WTC11 (cell line): Measurements from ENCODE around the gene SYNPO. TPM values are rescaled to one million over a fixed set of nuclear protein-coding genes. Genes with fewer than 3 reads are reported as not detected.

Source experiments
- ATAC-seq: fragments of 200-7000 bp; cut with Tn5 transposase; 2 replicates; pipeline ENCODE4 v1.10.0; 2021; ENCODE audit warnings: mild to moderate bottlenecking, moderate library complexity
- CTCF ChIA-PET: fragments of 300-600 bp; sonication (Branson Sonifier 250); formaldehyde crosslinking; loops from one replicate; lab custom pipeline; 2021; ENCODE audit warnings: antibody characterized with exemption; lab: Charles Lee
- POLR2A ChIA-PET: fragments of 350-600 bp; sonication (Branson Sonifier 250); formaldehyde crosslinking; loops from one replicate; lab custom pipeline; 2021; ENCODE audit warnings: antibody characterized with exemption; lab: Charles Lee
- DNase-seq: peaks from one replicate; pipeline ENCODE4 v3.0.0; 2021; ENCODE audit warnings: low spot score
- H3K27ac Mint-ChIP-seq: 2 replicates; pipeline ENCODE4 v1.8.0; 2021; ENCODE audit warnings: mixed read lengths
- H3K27me3 Mint-ChIP-seq: 2 replicates; pipeline ENCODE4 v1.8.0; 2021; ENCODE audit warnings: low read depth, mild to moderate bottlenecking, moderate library complexity, mixed read lengths
- H3K36me3 Mint-ChIP-seq: 2 replicates; pipeline ENCODE4 v1.8.0; 2021; ENCODE audit warnings: mixed read lengths
- H3K4me1 Mint-ChIP-seq: 2 replicates; pipeline ENCODE4 v1.8.0; 2022; ENCODE audit warnings: mixed read lengths
- H3K4me3 Mint-ChIP-seq: 2 replicates; pipeline ENCODE4 v1.8.0; 2021; ENCODE audit warnings: mild to moderate bottlenecking, moderate library complexity, mixed read lengths
- H3K9me3 Mint-ChIP-seq: 2 replicates; pipeline ENCODE4 v1.8.0; 2021; ENCODE audit warnings: mixed read lengths
- ARID4B ChIP-seq: sonication (generic); formaldehyde crosslinking; IDR thresholded peaks from 2 replicates; pipeline ENCODE4 v1.8.0; 2023; ENCODE audit warnings: missing genetic modification reagents, mild to moderate bottlenecking, borderline replicate concordance
- CTCF ChIP-seq: fragments of 200-600 bp; IDR thresholded peaks from 2 replicates; pipeline ENCODE4 v1.8.0; 2022; ENCODE audit warnings: antibody characterized with exemption
- E2F4 ChIP-seq: sonication (generic); formaldehyde crosslinking; IDR thresholded peaks from 2 replicates; pipeline ENCODE4 v1.8.1; 2022; ENCODE audit warnings: low read depth, mild to moderate bottlenecking, moderate library complexity, missing genetic modification reagents, borderline replicate concordance
- EMX1 ChIP-seq: fragments of 250-450 bp; sonication (Bioruptor Pico); IDR thresholded peaks from 2 replicates; pipeline ENCODE4 v1.8.0; 2021; ENCODE audit warnings: mild to moderate bottlenecking
- ESRRA ChIP-seq: sonication (generic); formaldehyde crosslinking; IDR thresholded peaks from 2 replicates; pipeline ENCODE4 v1.8.1; 2022; ENCODE audit warnings: mild to moderate bottlenecking, missing genetic modification reagents, borderline replicate concordance
- FOXP1 ChIP-seq: sonication (generic); formaldehyde crosslinking; IDR thresholded peaks from 2 replicates; pipeline ENCODE4 v1.8.0; 2022; ENCODE audit warnings: missing genetic modification reagents, mild to moderate bottlenecking, moderate library complexity, borderline replicate concordance
- HMGA2 ChIP-seq: fragments of 250-450 bp; sonication (Bioruptor Pico); IDR thresholded peaks from 2 replicates; pipeline ENCODE4 v1.4.0; 2021; ENCODE audit warnings: mild to moderate bottlenecking, moderate library complexity
- IRF2 ChIP-seq: sonication (generic); formaldehyde crosslinking; IDR thresholded peaks from 2 replicates; pipeline ENCODE4 v1.8.0; 2022; ENCODE audit warnings: low read depth, missing genetic modification reagents, borderline replicate concordance
- KAT7 ChIP-seq: sonication (generic); formaldehyde crosslinking; IDR thresholded peaks from 2 replicates; pipeline ENCODE4 v1.8.1; 2023; ENCODE audit warnings: missing genetic modification reagents, mild to moderate bottlenecking, borderline replicate concordance
- NFATC4 ChIP-seq: fragments of 250-450 bp; sonication (Bioruptor Pico); IDR thresholded peaks from 2 replicates; pipeline ENCODE4 v1.9.0; 2021; ENCODE audit warnings: mild to moderate bottlenecking
- NFYB ChIP-seq: sonication (generic); formaldehyde crosslinking; conservative IDR thresholded peaks from 2 replicates; pipeline ENCODE4 v1.8.0; 2022; ENCODE audit warnings: low read depth, missing genetic modification reagents
- NR3C1 ChIP-seq: sonication (generic); formaldehyde crosslinking; conservative IDR thresholded peaks from 2 replicates; pipeline ENCODE4 v1.8.1; 2023; ENCODE audit warnings: low read depth, mild to moderate bottlenecking, missing genetic modification reagents
- PRDM15 ChIP-seq: sonication (generic); formaldehyde crosslinking; IDR thresholded peaks from 2 replicates; pipeline ENCODE4 v1.8.0; 2022; ENCODE audit warnings: missing genetic modification reagents
- TEAD4 ChIP-seq: sonication (generic); formaldehyde crosslinking; IDR thresholded peaks from 2 replicates; pipeline ENCODE4 v1.8.0; 2022; ENCODE audit warnings: mild to moderate bottlenecking, missing genetic modification reagents
- USF1 ChIP-seq: sonication (generic); formaldehyde crosslinking; IDR thresholded peaks from 2 replicates; pipeline ENCODE4 v1.8.0; 2022; ENCODE audit warnings: mild to moderate bottlenecking, missing genetic modification reagents
- USF2 ChIP-seq: sonication (generic); formaldehyde crosslinking; IDR thresholded peaks from 2 replicates; pipeline ENCODE4 v1.8.1; 2023; ENCODE audit warnings: mild to moderate bottlenecking, missing genetic modification reagents, moderate library complexity
- ZNF281 ChIP-seq: sonication (generic); formaldehyde crosslinking; IDR thresholded peaks from 2 replicates; pipeline ENCODE4 v1.8.0; 2023; ENCODE audit warnings: mild to moderate bottlenecking, missing genetic modification reagents
- ZNF423 ChIP-seq: fragments of 250-450 bp; sonication (Bioruptor Pico); IDR thresholded peaks from 2 replicates; pipeline ENCODE4 v2.1.2; 2022; ENCODE audit warnings: mild to moderate bottlenecking, moderate library complexity
- total RNA-seq: library from RNA; stranded (reverse); gene quantifications from 3 replicates; pipeline ENCODE4 v1.2.3, GENCODE V29; 2021

Gene SYNPO
- total RNA-seq, 1 experiment from 2014 or later, result 2.1 TPM

- TF ChIP-seq USF1 (CRISPR knock-in tag), result no peak
- no peak for TF ChIP-seq ESRRA (CRISPR knock-in tag)
- no peak for TF ChIP-seq ARID4B (CRISPR knock-in tag)
Measured at GRCh38 chr5:150689120-150689519, 48.7 kb downstream of the SYNPO start (continued).

- DNase-seq, result no peak
- ATAC-seq, result peak; percentile 26; the same call in 1 of the 2 replicates
Measured at GRCh38 chr5:150690760-150691159, 50.3 kb downstream of the SYNPO start.

More at GRCh38 chr5:150690760-150691159, 50.3 kb downstream of the SYNPO start:
- CTCF ChIA-PET, result interaction anchor here (1.4 kb wide), 1 partner anchor 10 kb away, joined by 5 read pairs; the partner anchor contains the start of gene RBM22
- H3K4me1 Mint-ChIP-seq, result peaks cover 9% of the 10 kb centered on the region
- H3K9me3 Mint-ChIP-seq, result no peaks in the 10 kb centered on the region
- no peak for TF ChIP-seq EMX1
- TF ChIP-seq CTCF, result no peak
- no peak for TF ChIP-seq NR3C1 (CRISPR knock-in tag)
- TF ChIP-seq IRF2 (CRISPR knock-in tag), result no peak
- TF ChIP-seq NFATC4 (CRISPR knock-in tag), result no peak
- TF ChIP-seq E2F4, result no peak
- TF ChIP-seq KAT7 (CRISPR knock-in tag), result no peak
- no peak for TF ChIP-seq FOXP1 (CRISPR knock-in tag)
- TF ChIP-seq USF1 (CRISPR knock-in tag), result no peak
- no peak for TF ChIP-seq PRDM15
- TF ChIP-seq TEAD4 (CRISPR knock-in tag), result no peak
- TF ChIP-seq ZNF423 (CRISPR knock-in tag), result no peak
- no peak for TF ChIP-seq ZNF281 (CRISPR knock-in tag)
- TF ChIP-seq NFYB, result no peak
- no peak for TF ChIP-seq HMGA2 (CRISPR knock-in tag)
- no peak for TF ChIP-seq USF2 (CRISPR knock-in tag)
- H3K27ac Mint-ChIP-seq, result peak overlapping the region; percentile 10; the same call in 1 of the 2 replicates
- no peak overlapping the region for H3K4me3 Mint-ChIP-seq
- peaks cover 52% of the 10 kb centered on the region for H3K36me3 Mint-ChIP-seq
- H3K27me3 Mint-ChIP-seq, result no peaks in the 10 kb centered on the region
- POLR2A ChIA-PET, result interaction anchor here (3.8 kb wide), 1 partner anchor 10 kb away, joined by 10 read pairs; the partner anchor contains the start of gene RBM22
